Upper lobe of right lung (tissue), 1 donor: Measurements from ENCODE around the gene CRHR2. TPM values are rescaled to one million over a fixed set of nuclear protein-coding genes. Genes with fewer than 3 reads are reported as not detected.
A peak's percentile ranks its signal among the peaks of the same experiment; 100 is the strongest.

Source experiments
- ATAC-seq: fragments of 200-7000 bp; cut with Tn5 transposase; one replicate; pipeline ENCODE4 v1.9.1; 2020; ENCODE audit warnings: mild to moderate bottlenecking, moderate library complexity
- DNase-seq: peaks from one replicate; pipeline ENCODE4 v3.0.0-alpha.2; 2020
- H3K27ac ChIP-seq: fragments of 200-600 bp; one replicate; pipeline ENCODE4 v1.8.0; 2022
- H3K27me3 ChIP-seq: fragments of 200-600 bp; one replicate; pipeline ENCODE4 v1.8.0; 2022; ENCODE audit warnings: mild to moderate bottlenecking
- H3K36me3 ChIP-seq: fragments of 200-600 bp; one replicate; pipeline ENCODE4 v1.8.0; 2022
- H3K4me1 ChIP-seq: fragments of 200-600 bp; one replicate; pipeline ENCODE4 v1.8.0; 2022
- H3K4me3 ChIP-seq: fragments of 200-600 bp; one replicate; pipeline ENCODE4 v1.8.0; 2022; ENCODE audit warnings: mild to moderate bottlenecking
- H3K9me3 ChIP-seq: fragments of 200-600 bp; one replicate; pipeline ENCODE4 v1.8.0; 2022
- CTCF ChIP-seq: fragments of 200-600 bp; IDR thresholded peaks from one replicate; pipeline ENCODE4 v1.8.0; 2022; ENCODE audit warnings: antibody characterized with exemption
- intact Hi-C: fragments of 100-400 bp; cut with DNase I; formaldehyde crosslinking; loops from one replicate; pipeline ENCODE4 v1.11.0; 2022
- total RNA-seq: library from RNA; stranded (reverse); fragmentation: NEBNext Ultra II Directional; extraction: Animal tissue kit (Norgen Biotek cat#: 25700); gene quantifications from one replicate; pipeline ENCODE4 v1.2.1, GENCODE V29; 2021
- donor health status: DM: no; HTN: yes; CAD: no; lungs with severe emphysema.

Gene CRHR2
- total RNA-seq, 1 donor from 2014 or later, result not detected

- ATAC-seq (no peak), DNase-seq (no peak)
- H3K27ac ChIP-seq, result no peak overlapping the region
- H3K27me3 ChIP-seq, result peaks cover 49% of the 10 kb centered on the region
- intact Hi-C loops, result no loop called here
- no peaks in the 10 kb centered on the region for H3K36me3 ChIP-seq
- H3K4me3 ChIP-seq, result no peak overlapping the region
- no peaks in the 10 kb centered on the region for H3K9me3 ChIP-seq
- peaks cover 17% of the 10 kb centered on the region for H3K4me1 ChIP-seq
- no peak for TF ChIP-seq CTCF
Observed at GRCh38 chr7:30678805-30679204, 3.5 kb downstream of the CRHR2 start.

GRCh38 chr7:30674876-30675275 lies 7.4 kb downstream of the CRHR2 start:
- no peak for TF ChIP-seq CTCF
- Histone ChIP-seq H3K9me3 (no peaks in the 10 kb centered on the region), H3K4me3 (no peak overlapping the region), H3K36me3 (no peaks in the 10 kb centered on the region), H3K4me1 (no peaks in the 10 kb centered on the region), H3K27ac (no peak overlapping the region), H3K27me3 (peaks cover 12% of the 10 kb centered on the region)
- intact Hi-C loops, result no loop called here
- DNase-seq (no peak), ATAC-seq (no peak)

- no peak for DNase-seq
- no peak for ATAC-seq
- Histone ChIP-seq H3K4me3 (no peak overlapping the region), H3K9me3 (no peaks in the 10 kb centered on the region), H3K27me3 (peaks cover 8% of the 10 kb centered on the region), H3K27ac (no peak overlapping the region), H3K4me1 (no peaks in the 10 kb centered on the region), H3K36me3 (no peaks in the 10 kb centered on the region)
- no peak for TF ChIP-seq CTCF
- intact Hi-C loops, result no loop called here
Observed at GRCh38 chr7:30674420-30674819, 7.8 kb downstream of the CRHR2 start.

GRCh38 chr7:30671793-30672465 lies 10.3 kb downstream of the CRHR2 start:
- no peak for TF ChIP-seq CTCF
- no peaks in the 10 kb centered on the region for H3K36me3 ChIP-seq
- intact Hi-C loops, result no loop called here
- no peak overlapping the region for H3K27ac ChIP-seq
- no peak overlapping the region for H3K4me3 ChIP-seq
- DNase-seq (no peak), ATAC-seq (peak; percentile 63)
- H3K27me3 ChIP-seq, result no peaks in the 10 kb centered on the region
- H3K9me3 ChIP-seq, result no peaks in the 10 kb centered on the region
- H3K4me1 ChIP-seq, result no peaks in the 10 kb centered on the region

- Histone ChIP-seq H3K36me3 (no peaks in the 10 kb centered on the region), H3K9me3 (no peaks in the 10 kb centered on the region), H3K27ac (no peak overlapping the region), H3K27me3 (no peaks in the 10 kb centered on the region), H3K4me1 (no peaks in the 10 kb centered on the region), H3K4me3 (no peak overlapping the region)
- DNase-seq, result no peak
- ATAC-seq, result no peak
- TF ChIP-seq CTCF, result no peak
- intact Hi-C loops, result no loop called here
Observed at GRCh38 chr7:30668102-30668501, 14.2 kb downstream of the CRHR2 start.

- no peak overlapping the region for H3K4me3 ChIP-seq
- DNase-seq, result no peak
- no peak for ATAC-seq
- no peaks in the 10 kb centered on the region for H3K9me3 ChIP-seq
- no peaks in the 10 kb centered on the region for H3K27me3 ChIP-seq
- H3K36me3 ChIP-seq, result no peaks in the 10 kb centered on the region
- no peak overlapping the region for H3K27ac ChIP-seq
- TF ChIP-seq CTCF, result no peak
- no peaks in the 10 kb centered on the region for H3K4me1 ChIP-seq
- intact Hi-C loops, result no loop called here
Observed at GRCh38 chr7:30667172-30667571, 15.1 kb downstream of the CRHR2 start.
